NCI-H1694 (cell line): ENCODE results near the gene ZNF782.
"Not testable (repeated sequence)": the region's sequence is repeated elsewhere in the genome, so short reads cannot be mapped to it uniquely, and the experiment has no call there.

Source experiments
- DNase-seq: peaks from one replicate; lab custom pipeline; 2025; lab: John Stamatoyannopoulos, UW

Gene ZNF782

DNA sequence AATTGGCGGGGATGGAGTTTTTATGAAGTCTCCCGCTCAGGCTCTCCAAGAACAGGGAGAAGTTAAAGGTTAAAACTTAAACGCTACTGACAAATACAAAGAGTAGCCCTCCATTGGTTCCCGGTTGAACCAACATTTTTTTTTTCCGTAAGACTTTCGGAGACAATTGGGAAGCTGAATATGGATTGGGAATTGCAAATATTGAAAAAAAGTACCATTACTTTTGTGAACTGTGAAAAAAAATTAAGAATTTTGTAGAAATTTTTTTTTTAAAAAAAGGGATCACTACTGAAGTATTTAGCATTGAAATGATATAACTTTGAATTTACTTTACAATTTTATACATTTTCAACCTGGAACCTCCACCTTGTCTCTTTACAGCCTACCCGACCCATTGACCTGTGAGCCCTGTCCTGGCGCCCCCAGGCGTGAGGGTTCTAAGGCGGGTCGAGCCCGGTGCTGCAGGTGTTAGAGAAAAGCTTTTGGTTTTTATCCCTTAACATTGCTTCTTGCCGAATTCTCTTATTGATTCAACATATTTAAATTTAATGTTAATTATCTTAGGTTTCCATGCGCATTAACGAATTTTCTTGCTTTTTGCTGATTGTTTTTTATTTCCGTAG is 448 bp upstream of the ZNF782 start:
- DNase-seq: no peak

DNA sequence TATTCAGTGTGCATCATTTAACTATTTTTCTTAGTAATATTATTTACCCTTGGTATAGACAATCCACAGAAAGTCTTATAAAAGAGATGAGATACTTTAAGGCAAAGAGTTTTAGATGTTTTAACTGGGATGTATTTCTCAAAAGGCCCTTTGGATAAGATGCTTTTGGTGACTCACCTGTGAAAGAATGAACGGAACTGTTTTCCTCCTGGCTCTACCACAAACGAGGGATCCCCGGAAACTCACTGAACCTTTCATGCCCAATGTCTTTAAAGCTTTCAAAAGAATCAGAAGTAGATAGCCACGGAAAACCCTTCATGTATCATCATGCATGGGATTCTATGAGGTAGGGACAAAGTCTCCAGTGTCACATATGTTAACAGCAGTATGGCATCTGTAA is 1.6 kb downstream of the ZNF782 start:
- no peak for DNase-seq

- no peak for DNase-seq
These were observed 10.3 kb downstream of the ZNF782 start for GRCh38 chr9:96844040-96844439.

- DNase-seq: no peak
These were observed 35.8 kb downstream of the ZNF782 start for GRCh38 chr9:96818533-96818932.

- no peak for DNase-seq
These were observed 36.3 kb downstream of the ZNF782 start for GRCh38 chr9:96817973-96818372.

GRCh38 chr9:96813607-96814006 is 40.7 kb downstream of the ZNF782 start:
- no peak for DNase-seq

DNA sequence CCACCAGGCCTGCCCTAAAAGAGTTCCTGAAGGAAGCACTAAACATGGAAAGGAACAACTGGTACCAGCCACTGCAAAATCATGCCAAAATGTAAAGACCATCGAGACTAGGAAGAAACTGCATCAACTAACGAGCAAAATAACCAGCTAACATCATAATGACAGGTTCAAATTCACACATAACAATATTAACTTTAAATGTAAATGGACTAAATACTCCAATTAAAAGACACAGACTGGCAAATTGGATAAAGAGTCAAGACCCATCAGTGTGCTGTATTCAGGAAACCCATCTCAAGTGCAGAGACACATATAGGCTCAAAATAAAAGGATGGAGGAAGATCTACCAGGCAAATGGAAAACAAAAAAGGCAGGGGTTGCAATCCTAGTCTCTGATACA is 55.4 kb downstream of the ZNF782 start:
- DNase-seq: not testable (repeated sequence)

DNA sequence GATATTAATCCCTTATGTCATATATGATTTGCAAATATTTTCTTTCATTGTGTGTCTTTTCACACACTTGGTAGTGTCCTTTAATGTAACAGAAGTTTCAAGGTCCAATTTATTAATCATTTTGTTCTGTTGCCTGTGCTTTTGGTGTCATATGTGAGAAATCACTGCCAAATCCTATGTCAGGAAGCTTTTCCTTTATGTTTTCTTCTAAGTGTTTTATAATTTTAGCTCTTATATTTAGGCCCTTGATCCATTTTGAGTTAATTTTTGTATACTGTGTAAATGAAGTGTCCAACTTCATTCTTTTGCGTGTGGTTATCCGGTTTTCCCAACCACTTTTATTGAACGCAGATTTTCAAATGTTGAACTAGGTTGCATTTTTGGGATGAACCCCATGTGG is 70.3 kb downstream of the ZNF782 start:
- no peak for DNase-seq

- DNase-seq: no peak
These were observed 72.1 kb downstream of the ZNF782 start for GRCh38 chr9:96782235-96782634.

- no peak for DNase-seq
These were observed 72.8 kb downstream of the ZNF782 start for GRCh38 chr9:96781552-96781951.

- DNase-seq: no peak
These were observed 75.2 kb downstream of the ZNF782 start for GRCh38 chr9:96779089-96779488.

DNA sequence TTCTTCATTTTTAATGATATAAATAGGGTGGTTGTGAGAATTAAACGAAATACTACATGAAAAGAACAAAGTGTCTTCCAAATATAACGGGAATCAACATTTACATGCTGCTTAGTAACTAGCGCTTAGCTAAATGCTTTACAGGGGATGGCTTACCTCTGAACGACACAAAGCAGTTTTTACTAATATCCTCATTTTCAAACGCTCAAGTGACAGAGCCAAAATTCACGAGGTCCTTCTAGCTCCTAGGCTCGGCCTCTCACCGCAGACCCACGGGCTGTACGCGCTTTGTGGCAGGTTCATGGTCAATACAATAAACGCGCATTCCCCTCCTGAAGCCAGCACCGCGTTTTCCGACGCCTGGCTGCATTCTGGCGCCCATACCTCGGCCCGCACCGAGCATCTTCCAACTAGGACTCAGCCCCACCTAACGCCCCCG is 76.9 kb downstream of the ZNF782 start:
- no peak for DNase-seq

- DNase-seq: no peak
These were observed 83.2 kb downstream of the ZNF782 start for GRCh38 chr9:96771124-96771523.

DNA sequence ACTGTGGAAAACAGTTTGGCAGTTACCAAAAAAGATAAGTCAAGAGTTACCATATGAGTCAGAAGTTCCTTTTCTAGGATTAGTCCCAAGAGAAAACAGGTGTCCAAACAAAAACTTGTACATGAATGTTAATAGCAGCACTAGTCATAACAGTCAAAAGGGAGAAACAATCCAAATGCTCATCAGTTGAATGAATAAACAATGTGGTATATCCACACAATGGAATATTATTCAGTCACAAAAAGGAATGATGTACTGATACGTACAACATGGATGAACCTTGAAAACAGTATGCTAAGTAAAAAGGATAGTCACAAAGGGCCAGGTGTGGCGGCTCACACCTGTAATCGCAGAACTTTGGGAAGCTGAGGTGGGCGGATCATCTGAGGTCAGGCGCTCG is 84.3 kb downstream of the ZNF782 start:
- no peak for DNase-seq
